Right lobe of liver (tissue), 6 donors: Measurements from ENCODE around the gene DIS3L2. TPM values are rescaled to one million over a fixed set of nuclear protein-coding genes. Genes with fewer than 3 reads are reported as not detected.
A peak's percentile ranks its signal among the peaks of the same experiment; 100 is the strongest.
"Not testable (repeated sequence)": the region's sequence is repeated elsewhere in the genome, so short reads cannot be mapped to it uniquely, and the experiment has no call there.

Source experiments
- ATAC-seq, 4 donors: fragments of 200-7000 bp; cut with Tn5 transposase; one replicate each; pipeline ENCODE4 v1.9.1; 2020; ENCODE audit warnings: mild to moderate bottlenecking in 4 of 4, moderate library complexity in 4 of 4
- DNase-seq, 3 donors: peaks; one replicate each; pipeline ENCODE4 v3.0.0-alpha.2; 2020
- H3K27ac ChIP-seq, 3 donors: fragments of 200-600 bp; one replicate each; pipeline ENCODE4 v1.8.0; 2022
- H3K27me3 ChIP-seq, 2 donors: fragments of 200-600 bp; one replicate each; pipeline ENCODE4 v1.8.0; 2022
- H3K36me3 ChIP-seq, 4 donors: fragments of 200-600 bp; sonication (generic) in 1 of 4; one replicate each; pipeline versions ENCODE4 v1.5.1 to v1.8.0; 2017 to 2022; ENCODE audit warnings: control low read depth in 1 of 4
- H3K4me1 ChIP-seq, 4 donors: fragments of 200-600 bp; sonication (generic) in 1 of 4; one replicate each; pipeline versions ENCODE4 v1.5.1 to v1.8.0; 2017 to 2022; ENCODE audit warnings: control low read depth in 1 of 4
- H3K4me3 ChIP-seq, 3 donors: fragments of 200-600 bp; one replicate each; pipeline ENCODE4 v1.8.0; 2022
- H3K9me3 ChIP-seq, 4 donors: fragments of 200-600 bp; sonication (generic) in 1 of 4; one replicate each; pipeline versions ENCODE4 v1.5.1 to v1.8.0; 2017 to 2022; ENCODE audit warnings: control low read depth in 1 of 4
- POLR2A ChIP-seq: fragments of 450-650 bp; IDR thresholded peaks from one replicate; pipeline ENCODE4 v1.6.1; 2017; ENCODE audit warnings: antibody characterized with exemption, mild to moderate bottlenecking
- WGBS: methylation state at CpG from one replicate; pipeline ENCODE4 v1.1.6; 2018; ENCODE audit warnings: low coverage, low lambda C conversion rate; ENCODE audit not compliant: insufficient coverage; ENCODE audit errors: missing lambda C conversion rate; 5-methylcytosine and 5-hydroxymethylcytosine counted together
- intact Hi-C, 2 donors: fragments of 100-400 bp; cut with DNase I; formaldehyde crosslinking; loops; one replicate each; pipeline versions ENCODE4 v1.11.2 to v1.14.1; 2022
- total RNA-seq, 6 experiments: library from RNA; depleted of rRNA in 2 of 6; stranded (reverse); fragments of >200 nt in 2 of 6; fragmentation: NEBNext Ultra II Directional in 3 of 6; extraction: Animal tissue kit (Norgen Biotek cat#: 25700) in 3 of 6; gene quantifications; one replicate each; pipeline versions ENCODE4 v1.1.0 to v1.2.4, GENCODE V29; 2016 to 2023
- TF ChIP-seq, protein P1 (sequence below), 4 donors: fragments of 200-600 bp in 3 of 4; fragments of 450-650 bp in 1 of 4; IDR thresholded peaks; one replicate each; pipeline versions ENCODE4 v1.5.1 to v1.8.0; 2016 to 2022; ENCODE audit warnings: antibody characterized with exemption in 4 of 4, mild to moderate bottlenecking in 2 of 4
- donor health status: DM: no; HTN: yes; CAD: no.
- donor health status: DM: no; HTN: no; CAD: no.
- donor health status: DM: no; HTN: no; CAD: no.
- donor health status: DM: no; HTN: yes; CAD: no.
- donor health status: DM: no; HTN: yes; CAD: no.

The DIS3L2 gene
- total RNA-seq, 6 experiments from 2014 or later, result 8.1 to 22.3 (median 16.7) TPM

DNA sequence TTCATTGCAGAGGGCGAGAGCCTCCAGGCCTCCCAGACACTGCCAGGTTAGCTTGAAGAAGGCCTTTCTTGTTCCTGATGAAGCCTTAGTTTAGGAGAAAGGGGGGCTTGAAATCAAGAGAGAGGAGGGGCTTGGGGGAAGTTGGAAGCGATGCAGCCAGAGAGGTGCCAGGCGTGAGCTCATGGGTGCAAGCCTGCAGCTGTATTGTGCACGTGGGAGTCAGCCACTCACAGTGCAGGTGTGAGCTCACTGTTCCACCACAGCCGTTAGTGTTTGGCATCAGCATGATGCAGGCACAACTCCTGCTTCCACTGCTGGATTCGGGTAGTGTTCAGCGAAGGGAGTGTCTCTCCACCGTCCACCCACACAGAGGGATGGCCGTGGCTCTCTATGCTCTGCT lies 348.6 kb downstream of the DIS3L2 start:
- TF ChIP-seq POLR2A, result no peak
- TF ChIP-seq, protein P1, sequence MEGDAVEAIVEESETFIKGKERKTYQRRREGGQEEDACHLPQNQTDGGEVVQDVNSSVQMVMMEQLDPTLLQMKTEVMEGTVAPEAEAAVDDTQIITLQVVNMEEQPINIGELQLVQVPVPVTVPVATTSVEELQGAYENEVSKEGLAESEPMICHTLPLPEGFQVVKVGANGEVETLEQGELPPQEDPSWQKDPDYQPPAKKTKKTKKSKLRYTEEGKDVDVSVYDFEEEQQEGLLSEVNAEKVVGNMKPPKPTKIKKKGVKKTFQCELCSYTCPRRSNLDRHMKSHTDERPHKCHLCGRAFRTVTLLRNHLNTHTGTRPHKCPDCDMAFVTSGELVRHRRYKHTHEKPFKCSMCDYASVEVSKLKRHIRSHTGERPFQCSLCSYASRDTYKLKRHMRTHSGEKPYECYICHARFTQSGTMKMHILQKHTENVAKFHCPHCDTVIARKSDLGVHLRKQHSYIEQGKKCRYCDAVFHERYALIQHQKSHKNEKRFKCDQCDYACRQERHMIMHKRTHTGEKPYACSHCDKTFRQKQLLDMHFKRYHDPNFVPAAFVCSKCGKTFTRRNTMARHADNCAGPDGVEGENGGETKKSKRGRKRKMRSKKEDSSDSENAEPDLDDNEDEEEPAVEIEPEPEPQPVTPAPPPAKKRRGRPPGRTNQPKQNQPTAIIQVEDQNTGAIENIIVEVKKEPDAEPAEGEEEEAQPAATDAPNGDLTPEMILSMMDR (IDR thresholded peaks at IDR 0.05), result no peak
- ATAC-seq, result peak in 2 of 4 donors; percentile 12 to 21
- no peak overlapping the region for H3K27ac ChIP-seq

DNA sequence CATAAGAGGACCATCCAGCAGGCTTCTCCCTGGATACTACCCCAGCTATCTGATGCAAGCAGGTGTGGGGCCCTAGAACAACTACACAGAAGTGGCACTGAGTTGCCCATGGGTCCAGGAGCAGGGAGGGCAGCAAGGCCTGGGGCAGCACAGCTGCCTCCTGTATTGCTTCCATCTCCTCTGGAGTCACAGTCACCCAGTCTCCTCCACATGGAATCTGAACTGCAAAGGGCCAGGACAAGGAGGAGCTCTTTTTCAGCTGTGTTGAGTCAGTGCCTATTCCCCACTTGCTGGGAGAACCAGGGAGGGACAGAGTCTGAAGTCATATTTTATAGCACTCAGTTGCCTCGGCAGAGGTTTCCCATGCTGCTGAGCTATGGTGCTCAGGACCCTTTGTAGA lies 349.2 kb downstream of the DIS3L2 start:
- WGBS, result no CpG with 5 or more reads among the region's 1 CpG
- intact Hi-C loops, result no loop called here
- TF ChIP-seq, protein P1 (IDR thresholded peaks at IDR 0.05), result no peak
- no peak for TF ChIP-seq POLR2A
- Histone ChIP-seq H3K27ac (no peak overlapping the region), H3K27me3 (no peaks in the 10 kb centered on the region), H3K36me3 (no peaks in the 10 kb centered on the region), H3K4me1 (peaks cover 0 to 7% (median 0%) of the 10 kb centered on the region in 4 donors), H3K4me3 (no peak overlapping the region), H3K9me3 (peaks cover 0 to 7% (median 0%) of the 10 kb centered on the region in 4 donors)
- DNase-seq, result no peak
- ATAC-seq, result no peak

More for the DNA sequence above, 348.6 kb downstream of the DIS3L2 start:
- H3K36me3 ChIP-seq, result no peaks in the 10 kb centered on the region
- peaks cover 0 to 7% (median 0%) of the 10 kb centered on the region in 4 donors for H3K9me3 ChIP-seq
- intact Hi-C loops, result no loop called here
- WGBS, result 76% methylated on average over 3 of the region's 9 CpGs
- H3K27me3 ChIP-seq, result no peaks in the 10 kb centered on the region
- DNase-seq, result no peak
- H3K4me1 ChIP-seq, result peaks cover 0 to 5% (median 0%) of the 10 kb centered on the region in 4 donors
- no peak overlapping the region for H3K4me3 ChIP-seq

DNA sequence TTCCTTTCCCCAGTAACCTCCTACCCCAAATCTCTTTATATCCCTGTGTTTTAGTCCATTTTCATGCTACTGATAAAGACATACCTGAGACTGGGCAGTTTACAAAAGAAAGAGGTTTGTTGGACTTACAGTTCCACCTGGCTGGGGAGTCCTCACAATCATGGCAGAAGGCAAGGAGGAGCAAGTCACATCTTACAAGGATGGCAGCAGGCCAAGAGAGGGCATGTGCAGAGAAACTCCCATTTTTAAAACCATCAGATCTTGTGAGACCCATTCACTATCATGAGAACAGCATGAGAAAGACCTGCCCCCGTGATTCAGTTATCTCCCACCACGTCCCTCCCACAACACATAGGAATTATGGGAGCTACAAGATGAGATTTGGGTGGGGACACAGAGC lies 352.1 kb downstream of the DIS3L2 start:
- H3K36me3 ChIP-seq, H3K9me3 ChIP-seq, ATAC-seq, intact Hi-C loops, DNase-seq, H3K4me3 ChIP-seq, H3K27ac ChIP-seq, H3K4me1 ChIP-seq, H3K27me3 ChIP-seq: not testable (repeated sequence)
- WGBS, result 94% methylated on average over 2 of the region's 2 CpGs

DNA sequence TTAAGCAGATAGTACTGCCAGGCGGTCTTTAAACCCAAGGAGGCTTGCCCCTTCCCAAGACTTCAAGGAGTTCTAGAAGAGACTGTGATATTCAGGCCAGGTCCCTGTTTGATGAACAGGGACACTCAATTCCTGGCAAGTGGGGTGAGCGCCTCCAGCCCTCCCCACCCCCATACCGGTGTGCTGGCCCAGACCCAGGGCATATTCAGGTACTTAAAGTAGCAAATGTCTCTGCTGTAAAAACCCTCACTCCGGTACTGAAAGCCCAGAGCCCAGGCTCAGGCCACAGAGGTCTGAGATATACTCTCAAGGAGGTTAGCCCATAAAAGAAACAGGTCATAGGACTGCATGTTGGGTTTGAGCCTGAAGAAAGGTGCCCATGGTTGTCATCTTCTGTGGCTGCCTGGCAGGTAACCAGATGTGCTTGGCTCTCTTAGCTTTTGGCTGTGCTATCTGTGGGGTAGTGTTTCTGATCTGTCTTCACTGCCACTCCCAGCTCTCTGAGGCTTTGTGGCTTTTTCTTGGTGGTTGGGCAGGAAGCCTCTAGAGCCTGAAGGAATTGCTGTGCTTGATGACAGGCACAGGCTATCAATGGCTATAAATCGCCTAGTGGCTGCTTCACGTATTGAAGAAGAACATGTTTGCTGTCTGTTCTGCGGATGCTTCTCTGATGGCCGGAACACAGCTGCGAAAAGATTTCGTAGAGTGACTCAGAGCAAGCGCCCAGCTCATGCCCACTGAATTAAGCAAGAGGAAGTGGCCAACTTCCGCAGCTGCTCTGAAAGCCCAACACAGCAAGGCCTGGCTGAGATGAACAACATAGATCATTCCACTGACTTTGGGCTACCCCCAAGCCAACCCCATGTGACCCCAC lies 353.8 kb downstream of the DIS3L2 start:
- intact Hi-C loops, result no loop called here
- TF ChIP-seq, protein P1 (IDR thresholded peaks at IDR 0.05), result peak in 1 of 4 donors; percentile 33
- TF ChIP-seq POLR2A, result no peak
- DNase-seq (peak in 2 of 3 donors; percentile 65 to 67), ATAC-seq (peak; percentile 63 to 80 (median 66))
- H3K27me3 ChIP-seq, result no peaks in the 10 kb centered on the region
- H3K4me3 ChIP-seq, result no peak overlapping the region
- H3K4me1 ChIP-seq, result peaks cover 0 to 3% (median 0%) of the 10 kb centered on the region in 4 donors
- peaks cover 0 to 7% (median 0%) of the 10 kb centered on the region in 4 donors for H3K9me3 ChIP-seq
- WGBS, result 83% methylated on average over 10 of the region's 12 CpGs
- H3K36me3 ChIP-seq, result no peaks in the 10 kb centered on the region
- H3K27ac ChIP-seq, result peak overlapping the region; percentile 7 to 46 (median 31)

DNA sequence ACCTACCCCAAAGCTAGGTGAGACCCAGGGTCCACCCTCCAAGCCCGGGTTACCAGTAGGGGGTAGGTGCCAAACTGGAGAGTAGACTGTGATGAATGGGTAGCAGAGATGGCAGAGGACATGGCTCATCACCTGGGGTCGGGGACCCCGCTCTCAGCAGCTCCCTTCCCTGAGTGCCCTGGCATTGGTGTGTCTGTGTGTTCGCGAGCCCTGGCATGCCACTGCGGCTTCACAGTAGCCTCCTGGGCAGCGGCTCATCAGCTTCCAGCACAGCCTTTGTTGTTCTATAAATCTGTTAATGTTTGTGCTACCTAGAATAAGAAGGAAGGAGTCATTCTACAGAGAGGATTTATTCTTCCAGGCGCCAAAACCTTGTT lies 354.4 kb downstream of the DIS3L2 start:
- no peak overlapping the region for H3K4me3 ChIP-seq
- H3K9me3 ChIP-seq, result peaks cover 0 to 7% (median 0%) of the 10 kb centered on the region in 4 donors
- ATAC-seq (no peak), DNase-seq (peak in 1 of 3 donors; percentile 51)
- H3K27me3 ChIP-seq, result no peaks in the 10 kb centered on the region
- H3K27ac ChIP-seq, result peak overlapping the region; percentile 7 to 46 (median 31)
- peaks cover 0 to 7% (median 0%) of the 10 kb centered on the region in 4 donors for H3K4me1 ChIP-seq
- WGBS, result 75% methylated on average over 1 of the region's 8 CpGs
- TF ChIP-seq, protein P1 (IDR thresholded peaks at IDR 0.05), result no peak
- TF ChIP-seq POLR2A, result no peak
- no peaks in the 10 kb centered on the region for H3K36me3 ChIP-seq
- intact Hi-C loops, result no loop called here
